Bronchial smooth muscle cell (primary cell): ENCODE results near the gene MORC1. TPM values are rescaled to one million over a fixed set of nuclear protein-coding genes. Genes with fewer than 3 reads are reported as not detected.

ENCODE experiments used
- total RNA-seq: library from RNA; depleted of rRNA; stranded (reverse); fragments of >200 nt; gene quantifications from 2 replicates; pipeline ENCODE4 v1.2.1, GENCODE V29; 2014

The MORC1 gene, protein sequence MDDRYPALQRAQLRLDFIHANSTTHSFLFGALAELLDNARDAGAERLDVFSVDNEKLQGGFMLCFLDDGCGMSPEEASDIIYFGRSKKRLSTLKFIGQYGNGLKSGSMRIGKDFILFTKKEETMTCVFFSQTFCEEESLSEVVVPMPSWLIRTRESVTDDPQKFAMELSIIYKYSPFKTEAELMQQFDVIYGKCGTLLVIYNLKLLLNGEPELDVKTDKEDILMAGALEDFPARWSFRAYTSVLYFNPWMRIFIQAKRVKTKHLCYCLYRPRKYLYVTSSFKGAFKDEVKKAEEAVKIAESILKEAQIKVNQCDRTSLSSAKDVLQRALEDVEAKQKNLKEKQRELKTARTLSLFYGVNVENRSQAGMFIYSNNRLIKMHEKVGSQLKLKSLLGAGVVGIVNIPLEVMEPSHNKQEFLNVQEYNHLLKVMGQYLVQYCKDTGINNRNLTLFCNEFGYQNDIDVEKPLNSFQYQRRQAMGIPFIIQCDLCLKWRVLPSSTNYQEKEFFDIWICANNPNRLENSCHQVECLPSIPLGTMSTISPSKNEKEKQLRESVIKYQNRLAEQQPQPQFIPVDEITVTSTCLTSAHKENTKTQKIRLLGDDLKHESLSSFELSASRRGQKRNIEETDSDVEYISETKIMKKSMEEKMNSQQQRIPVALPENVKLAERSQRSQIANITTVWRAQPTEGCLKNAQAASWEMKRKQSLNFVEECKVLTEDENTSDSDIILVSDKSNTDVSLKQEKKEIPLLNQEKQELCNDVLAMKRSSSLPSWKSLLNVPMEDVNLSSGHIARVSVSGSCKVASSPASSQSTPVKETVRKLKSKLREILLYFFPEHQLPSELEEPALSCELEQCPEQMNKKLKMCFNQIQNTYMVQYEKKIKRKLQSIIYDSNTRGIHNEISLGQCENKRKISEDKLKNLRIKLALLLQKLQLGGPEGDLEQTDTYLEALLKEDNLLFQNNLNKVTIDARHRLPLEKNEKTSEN
- total RNA-seq: not detected in 2 replicates

GRCh38 chr3:109117939-109118338, at the start of gene MORC1:
Gene MORC1 (minus strand): TSS chr3:109118134. CDS start chr3:109118059, 75 bp downstream.

DNA sequence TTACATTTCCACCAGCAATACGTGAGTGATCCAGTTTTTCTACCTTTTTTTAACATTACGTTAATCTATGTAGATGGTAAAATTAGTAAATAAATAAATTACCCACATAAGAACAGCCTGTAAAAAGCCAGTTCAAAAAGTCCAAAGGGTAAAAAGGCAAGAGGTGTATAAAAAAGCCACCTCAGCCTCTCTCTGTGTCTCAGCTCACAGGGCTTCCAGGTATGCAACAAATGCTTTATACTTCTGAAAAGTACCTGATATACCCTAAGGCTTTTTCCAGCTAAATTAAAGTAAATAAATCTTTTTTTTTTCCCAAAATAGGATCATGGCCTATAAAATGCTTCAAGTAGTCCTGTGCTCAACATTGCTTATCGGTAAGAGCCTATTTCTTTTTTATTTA, 18.6 kb upstream of the MORC1 start, which contains the start of gene C3orf85:
TSS of gene C3orf85 (plus strand) at position 197 of the 400 bp plus-strand sequence. CDS start at position 326, 129 bp downstream.

DNA sequence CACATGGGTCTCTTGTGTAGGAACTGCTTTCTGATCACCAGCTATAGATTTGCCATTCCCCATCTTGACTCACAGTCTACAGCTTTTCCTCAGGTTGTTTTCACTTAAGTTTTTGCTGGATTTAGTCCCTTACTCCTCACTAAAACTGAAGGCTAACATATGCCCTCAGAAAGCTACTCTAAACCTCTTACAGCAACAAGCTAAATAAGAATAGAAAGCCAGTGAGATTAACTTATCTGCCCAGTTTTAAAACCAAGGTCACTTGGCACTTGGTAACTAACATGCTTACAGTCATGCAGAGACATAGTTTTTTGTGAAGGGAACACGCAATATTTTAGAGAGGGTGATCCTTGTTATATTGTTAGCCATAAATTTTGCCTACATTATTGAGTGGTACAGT, 164.2 kb downstream of the MORC1 start, which contains the start of gene GUCA1C:
TSS of gene GUCA1C (minus strand) at position 180 of the 400 bp plus-strand sequence. CDS start at position 63, 117 bp downstream.

Other genes starting within 250 kb of the MORC1 start
- not detected in 2 replicates for gene GUCA1C, start 164.3 kb downstream of the MORC1 start, total RNA-seq
- not detected in 2 replicates for gene C3orf85, start 18.6 kb upstream of the MORC1 start, total RNA-seq
- not detected in 2 replicates for gene DPPA2, start 198.4 kb upstream of the MORC1 start, total RNA-seq
- gene DPPA4, start 219.4 kb upstream of the MORC1 start, total RNA-seq: not detected in 2 replicates